NCI-H1930 (cell line): ENCODE results near the gene AKT2.
"Not testable (repeated sequence)": the region's sequence is repeated elsewhere in the genome, so short reads cannot be mapped to it uniquely, and the experiment has no call there.

Experiments
- DNase-seq, 2 experiments: peaks; one replicate each; lab custom pipeline; 2025; lab: John Stamatoyannopoulos, UW

The AKT2 gene

DNA sequence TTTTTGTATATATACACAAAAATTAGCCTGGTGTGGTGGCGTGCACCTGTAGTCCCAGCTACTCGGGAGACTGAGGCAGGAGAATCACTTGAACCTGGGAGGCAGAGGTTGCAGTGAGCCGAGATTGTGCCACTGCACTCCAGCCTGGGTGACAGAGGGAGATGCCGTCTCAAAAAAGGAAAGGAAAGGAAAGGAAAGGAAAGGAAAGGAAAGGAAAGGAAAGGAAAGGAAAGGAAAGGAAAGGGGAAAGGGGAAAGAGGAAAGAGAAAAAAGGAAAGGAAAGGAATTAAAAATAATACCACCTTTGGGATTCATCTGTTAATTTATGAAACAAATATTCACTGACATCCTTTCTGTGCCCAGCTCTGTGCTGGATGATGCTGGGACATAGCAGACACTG, 66.1 kb downstream of the AKT2 start:
- DNase-seq = not testable (repeated sequence)

DNA sequence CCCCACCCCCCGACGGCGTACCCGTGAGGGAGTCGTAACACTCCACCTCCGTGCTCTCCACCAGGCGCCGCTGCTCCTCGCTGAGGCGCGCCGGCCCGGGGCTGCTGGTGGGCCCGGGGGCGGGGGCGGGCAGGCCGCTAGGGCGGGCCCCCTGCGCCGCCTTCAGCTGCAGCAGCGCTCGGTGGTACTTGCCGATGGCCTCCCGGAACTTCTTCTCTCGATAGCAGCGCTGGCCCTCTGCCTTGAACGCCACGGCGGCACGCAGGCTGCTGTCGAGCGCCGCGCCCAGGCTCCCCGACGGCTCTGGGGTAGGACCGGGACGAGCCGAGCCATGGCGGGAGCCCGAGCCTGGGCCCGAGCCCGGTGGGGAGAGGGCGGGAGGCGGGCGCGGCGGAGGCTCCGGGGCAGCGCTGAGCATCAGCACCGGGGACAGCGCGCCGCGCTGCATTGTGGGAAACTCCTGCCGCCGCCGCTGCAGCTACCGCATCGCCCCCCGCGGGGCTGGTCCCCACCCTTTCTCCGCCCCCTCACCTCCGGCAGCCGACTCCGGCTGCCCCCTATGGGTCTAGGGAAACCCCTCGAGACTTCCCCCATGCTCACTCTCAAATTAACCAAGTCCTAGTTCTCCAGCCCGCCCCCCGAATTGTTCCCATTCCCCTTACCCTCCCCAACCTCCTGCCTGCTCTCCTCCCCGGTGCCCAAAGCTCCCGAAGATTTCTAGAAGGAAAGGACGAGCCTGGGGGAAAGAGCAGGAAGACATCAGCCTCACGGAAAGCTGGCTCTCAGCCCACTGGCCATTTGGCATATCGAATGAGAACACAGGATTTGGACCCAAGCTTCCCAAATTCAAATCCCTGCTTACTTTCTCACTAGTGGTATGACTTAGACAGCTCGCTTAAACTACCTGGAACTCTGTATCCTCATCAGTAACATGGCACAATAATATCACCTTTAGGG, 66.9 kb downstream of the AKT2 start, which contains the start of gene TTC9B:
TTC9B (minus strand) TSS at position 451 of the 957 bp plus-strand sequence; CDS start at position 448, 3 bp downstream.
- DNase-seq = peak; percentile 72 to 80

DNA sequence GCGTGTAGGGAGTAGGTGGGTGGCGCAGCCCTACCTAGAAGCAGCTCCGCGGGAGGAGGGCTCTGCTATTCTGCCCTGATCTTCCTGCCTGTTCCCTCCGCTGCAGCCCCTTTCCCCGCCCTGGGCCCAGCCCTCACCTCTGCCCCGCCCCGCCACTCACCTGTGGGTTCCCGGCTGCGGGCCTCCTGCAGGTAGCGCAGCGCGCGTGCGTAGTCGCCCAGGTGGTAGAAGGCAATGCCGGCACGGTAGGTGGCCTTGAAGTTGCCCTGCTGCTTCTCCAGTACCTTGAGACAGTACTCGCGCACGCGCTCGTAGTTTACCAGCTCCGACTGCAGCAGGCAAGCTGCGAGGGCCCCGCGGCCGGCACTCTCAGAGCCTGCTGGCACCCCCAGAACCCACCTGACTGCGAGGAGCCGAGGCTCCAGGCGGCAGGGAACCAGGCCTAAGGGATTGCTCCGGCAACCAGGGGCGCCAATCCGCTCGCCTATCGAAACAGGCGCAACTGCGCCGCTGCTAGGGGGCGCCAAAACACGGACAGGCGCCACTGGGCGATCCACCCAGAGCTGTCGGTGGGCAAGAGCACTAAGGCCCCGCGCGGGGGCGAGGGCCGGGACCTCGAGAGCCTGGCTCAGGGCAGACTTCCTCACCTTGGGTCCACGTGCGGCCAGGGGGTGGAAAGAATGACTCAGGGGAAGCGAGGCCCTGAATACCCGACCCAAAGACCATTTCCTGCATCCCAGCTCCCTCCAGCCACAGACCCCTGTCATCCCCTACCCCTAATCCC, 67.9 kb downstream of the AKT2 start:
- DNase-seq = peak; percentile 74 to 86

DNA sequence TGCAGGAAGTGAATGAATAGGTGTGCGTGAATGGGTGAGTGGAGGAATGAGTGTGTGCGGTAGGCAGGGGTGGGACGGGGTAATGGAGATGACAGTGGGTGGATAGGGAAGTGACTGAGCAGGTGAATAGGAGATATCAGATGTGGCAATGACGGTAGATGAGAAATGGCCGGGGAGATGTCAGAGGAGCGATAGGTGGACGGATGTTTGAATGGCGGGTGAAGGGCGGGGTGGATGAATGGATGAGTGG, 68.4 kb downstream of the AKT2 start:
- no peak for DNase-seq

DNA sequence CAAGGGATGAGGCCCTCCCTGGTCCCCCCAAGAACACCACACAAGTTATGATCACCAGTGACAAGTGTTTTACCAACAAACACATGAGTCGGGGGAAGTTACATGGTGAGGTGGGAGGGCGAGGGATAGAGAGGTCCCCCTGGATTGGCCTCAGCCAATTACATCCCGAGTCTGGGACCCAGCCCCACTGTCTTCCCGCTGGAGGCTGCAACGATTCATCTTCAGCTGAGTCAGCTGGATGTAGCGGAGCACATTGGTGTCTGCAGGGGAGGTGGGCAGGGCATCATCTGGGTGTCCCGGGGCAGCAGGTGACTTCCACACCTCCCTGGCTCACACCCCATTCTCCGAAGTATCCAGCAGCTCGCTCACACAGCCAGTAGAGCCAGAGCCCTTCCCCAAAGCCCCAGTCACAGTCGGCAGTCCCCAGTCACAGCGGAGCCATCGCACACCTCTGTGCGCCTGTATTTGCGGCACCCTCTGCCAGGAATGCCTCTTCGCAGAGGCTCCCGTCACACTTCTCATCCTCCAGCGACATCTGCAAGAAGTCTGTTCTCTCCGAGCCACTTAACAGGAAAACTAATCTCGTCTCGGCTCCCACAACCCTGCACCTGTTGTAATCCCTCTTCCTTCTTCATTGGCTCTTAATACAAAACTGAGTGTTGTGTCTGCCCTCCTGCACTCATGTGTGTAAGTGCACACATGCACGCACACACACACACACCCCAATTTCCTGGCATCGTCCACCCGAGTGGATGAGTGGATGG, 69.0 kb downstream of the AKT2 start:
- no peak for DNase-seq

DNA sequence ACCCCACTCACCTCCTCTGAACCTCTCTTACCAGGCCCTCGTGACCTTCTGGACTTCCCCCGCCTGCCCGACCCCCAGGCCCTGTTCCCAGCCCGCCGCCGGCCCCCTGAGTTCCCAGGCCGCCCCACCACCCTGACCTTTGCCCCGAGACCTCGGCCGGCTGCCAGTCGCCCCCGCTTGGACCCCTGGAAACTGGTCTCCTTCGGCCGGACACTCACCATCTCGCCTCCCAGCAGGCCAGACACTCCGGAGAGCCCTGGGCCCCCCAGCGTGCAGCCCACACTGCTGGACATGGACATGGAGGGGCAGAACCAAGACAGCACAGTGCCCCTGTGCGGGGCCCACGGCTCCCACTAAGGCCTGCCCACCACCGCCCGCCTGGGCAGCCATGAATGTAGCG, 70.2 kb downstream of the AKT2 start:
- DNase-seq = no peak

DNA sequence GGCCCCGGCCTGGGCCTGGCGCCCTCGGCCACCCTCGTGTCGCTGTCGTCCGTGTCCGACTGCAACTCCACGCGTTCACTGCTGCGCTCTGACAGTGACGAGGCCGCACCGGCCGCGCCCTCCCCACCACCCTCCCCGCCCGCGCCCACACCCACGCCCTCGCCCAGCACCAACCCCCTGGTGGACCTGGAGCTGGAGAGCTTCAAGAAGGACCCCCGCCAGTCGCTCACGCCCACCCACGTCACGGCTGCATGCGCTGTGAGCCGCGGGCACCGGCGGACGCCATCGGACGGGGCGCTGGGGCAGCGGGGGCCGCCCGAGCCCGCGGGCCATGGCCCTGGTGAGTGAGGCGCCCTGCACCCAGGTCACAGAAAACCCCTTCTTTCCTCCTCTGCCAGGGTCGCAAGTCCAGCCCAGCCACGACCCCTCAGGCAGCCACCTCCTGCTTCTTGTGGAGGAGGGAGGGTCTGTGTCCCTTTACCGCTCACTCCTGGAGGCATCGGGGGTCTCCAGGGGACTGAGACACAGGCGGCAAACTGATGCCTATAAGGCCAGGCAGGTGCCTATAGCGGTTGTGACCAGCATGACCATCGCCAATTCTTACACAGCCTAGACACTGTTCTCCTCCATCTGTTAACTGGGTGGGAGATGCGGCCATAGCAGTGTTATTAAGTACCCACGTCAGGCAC, 71.1 kb downstream of the AKT2 start:
- DNase-seq = no peak

DNA sequence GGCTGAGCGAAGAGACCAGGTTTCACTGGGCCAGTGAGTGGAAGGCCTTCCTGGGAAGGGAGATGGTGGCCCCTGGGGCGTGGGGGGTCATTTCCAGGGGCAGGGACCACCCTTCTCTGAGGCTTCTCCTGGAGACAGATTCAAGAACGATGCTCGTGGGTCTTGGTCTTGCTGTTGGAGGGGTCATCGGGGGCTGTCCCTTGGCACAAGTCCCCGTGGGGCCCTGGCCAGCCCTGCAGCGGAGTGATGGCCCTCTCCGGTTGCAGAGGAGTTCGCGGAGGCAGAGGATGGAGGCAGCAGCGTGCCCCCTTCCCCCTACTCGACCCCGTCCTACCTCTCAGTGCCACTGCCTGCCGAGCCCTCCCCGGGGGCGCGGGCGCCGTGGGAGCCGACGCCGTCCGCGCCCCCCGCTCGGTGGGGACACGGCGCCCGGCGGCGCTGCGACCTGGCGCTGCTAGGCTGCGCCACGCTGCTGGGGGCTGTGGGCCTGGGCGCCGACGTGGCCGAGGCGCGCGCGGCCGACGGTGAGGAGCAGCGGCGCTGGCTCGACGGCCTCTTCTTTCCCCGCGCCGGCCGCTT, 71.8 kb downstream of the AKT2 start:
- no peak for DNase-seq

DNA sequence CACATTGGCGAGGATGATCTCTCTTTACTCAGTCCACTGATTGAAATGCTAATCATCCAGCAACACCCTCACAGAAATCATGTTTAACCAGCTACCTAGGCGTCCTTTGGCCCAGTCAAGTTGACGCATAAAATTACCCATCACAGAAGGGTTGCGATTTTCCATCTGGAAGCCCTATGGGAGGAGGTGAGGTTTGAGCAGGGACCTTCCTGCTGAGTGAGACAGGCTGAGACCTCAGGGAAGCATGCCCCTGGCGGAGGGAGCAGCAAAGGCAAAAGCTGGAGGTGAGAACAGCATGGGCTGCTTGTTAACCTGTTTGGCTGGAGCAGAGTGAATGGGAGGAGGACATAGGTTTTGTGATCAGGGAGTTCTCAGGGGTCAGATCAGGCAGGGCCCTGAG, 74.3 kb downstream of the AKT2 start:
- no peak for DNase-seq

DNA sequence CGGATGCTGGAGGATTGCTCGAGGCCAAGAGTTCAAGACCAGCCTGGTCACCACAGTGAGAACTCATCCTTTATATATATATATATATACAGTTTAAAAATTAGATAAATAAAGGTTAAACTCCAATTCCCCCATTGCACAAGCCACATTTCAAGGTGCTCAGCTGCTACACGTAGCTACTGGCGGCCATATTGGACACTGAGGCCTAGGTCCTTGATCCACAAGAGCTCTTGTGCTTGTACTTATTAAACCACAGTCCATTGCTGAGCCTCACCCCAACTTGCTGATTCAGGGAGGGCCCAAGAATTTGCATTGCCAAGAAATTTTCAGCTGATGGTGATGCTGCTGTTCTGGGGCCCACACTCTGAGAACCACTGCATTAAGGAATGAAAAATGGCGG, 76.5 kb downstream of the AKT2 start:
- DNase-seq = no peak

DNA sequence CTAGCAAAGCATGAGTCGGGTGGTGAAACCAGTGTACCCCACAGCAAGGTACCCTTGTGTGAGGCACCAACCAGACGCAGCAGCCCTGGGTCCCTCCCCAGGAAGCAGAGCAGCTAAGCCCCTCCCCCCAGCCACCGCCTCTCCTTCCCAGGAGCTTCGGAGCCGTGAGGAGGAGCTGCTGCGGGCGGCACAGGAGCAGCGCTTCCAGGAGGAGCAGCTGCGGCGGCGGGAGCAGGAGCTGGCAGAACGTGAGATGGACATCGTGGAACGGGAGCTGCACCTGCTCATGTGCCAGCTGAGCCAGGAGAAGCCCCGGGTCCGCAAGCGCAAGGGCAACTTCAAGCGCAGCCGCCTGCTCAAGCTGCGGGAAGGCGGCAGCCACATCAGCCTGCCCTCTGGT, 79.4 kb downstream of the AKT2 start:
- no peak for DNase-seq

DNA sequence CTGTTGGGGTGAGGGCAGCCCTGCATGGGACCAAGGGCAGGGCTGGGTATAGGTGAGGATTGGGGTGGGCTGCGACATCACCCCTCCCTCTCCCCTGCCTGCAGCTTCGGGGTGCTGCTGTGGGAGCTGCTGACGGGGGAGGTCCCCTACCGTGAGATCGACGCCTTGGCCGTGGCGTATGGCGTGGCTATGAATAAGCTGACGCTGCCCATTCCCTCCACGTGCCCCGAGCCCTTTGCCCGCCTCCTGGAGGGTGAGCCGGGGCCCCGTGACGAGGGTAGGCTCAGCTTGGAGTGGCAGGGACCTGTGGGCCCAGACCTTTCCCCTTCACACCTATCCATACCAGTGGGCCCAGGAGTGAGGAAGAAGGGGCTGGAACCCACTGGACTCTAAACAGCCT, 80.8 kb downstream of the AKT2 start:
- no peak for DNase-seq

DNA sequence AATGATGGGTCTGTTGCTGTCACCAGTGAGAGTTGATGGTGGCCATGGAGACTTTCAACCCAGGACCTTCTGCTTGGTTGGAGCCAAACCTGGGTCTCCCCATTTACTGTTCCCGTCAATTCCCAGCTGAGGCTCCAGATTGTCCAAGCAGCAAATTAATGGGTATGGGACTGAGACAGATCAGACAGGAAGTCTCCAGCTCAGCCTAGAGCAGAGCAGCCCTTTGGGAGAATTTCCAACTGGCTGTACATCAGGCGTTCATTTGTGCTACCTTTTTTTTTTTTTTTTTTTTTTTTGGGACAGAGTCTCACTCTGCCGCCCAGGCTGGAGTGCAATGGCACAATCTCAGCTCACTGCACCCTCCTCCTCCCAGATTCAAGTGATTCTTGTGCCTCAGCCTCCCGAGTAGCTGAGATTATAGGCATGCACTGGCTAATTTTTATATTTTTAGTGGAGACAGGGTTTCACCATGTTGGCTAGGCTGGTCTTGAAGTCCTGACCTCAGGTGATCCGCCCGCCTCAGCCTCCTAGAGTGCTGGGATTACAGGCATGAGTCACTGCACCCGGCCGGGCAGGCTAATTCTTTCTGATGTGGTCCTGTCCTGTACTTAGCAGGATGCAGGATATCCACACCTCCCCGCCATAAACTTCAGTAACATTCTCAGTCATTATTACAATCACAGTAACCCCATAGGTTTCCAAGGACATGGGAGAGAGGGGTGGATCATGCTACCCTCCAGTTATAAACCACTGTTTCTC, 84.6 kb downstream of the AKT2 start:
- no peak for DNase-seq

DNA sequence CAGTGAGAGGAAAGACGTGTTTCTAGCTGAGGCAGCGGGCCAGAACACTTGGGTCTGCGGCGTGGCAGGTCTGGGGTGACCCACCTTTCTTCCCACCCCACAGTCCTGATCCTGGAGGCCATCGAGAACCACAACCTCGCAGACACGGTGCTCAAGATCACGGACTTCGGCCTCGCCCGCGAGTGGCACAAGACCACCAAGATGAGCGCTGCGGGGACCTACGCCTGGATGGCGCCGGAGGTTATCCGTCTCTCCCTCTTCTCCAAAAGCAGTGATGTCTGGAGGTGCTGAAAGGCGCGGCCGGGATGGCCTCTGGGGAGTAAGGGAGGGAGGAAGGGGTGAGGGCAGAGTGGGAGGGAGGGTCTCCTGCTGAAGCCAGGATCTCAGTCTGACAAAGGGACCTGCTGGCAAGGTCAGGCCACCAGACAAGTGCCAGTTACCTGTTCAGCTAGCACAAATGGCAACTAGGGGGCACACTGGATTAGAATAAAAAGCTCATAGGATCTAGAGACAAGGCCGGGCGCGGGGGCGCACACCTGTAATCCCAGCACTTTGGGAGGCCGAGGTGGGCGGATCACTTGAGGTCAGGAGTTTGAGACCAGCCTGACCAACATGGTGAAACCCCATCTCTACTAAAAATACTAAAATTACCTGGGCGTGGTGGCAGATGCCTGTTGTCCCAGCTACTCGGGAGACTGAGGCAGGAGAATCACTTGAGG, 86.7 kb downstream of the AKT2 start:
- no peak for DNase-seq

DNA sequence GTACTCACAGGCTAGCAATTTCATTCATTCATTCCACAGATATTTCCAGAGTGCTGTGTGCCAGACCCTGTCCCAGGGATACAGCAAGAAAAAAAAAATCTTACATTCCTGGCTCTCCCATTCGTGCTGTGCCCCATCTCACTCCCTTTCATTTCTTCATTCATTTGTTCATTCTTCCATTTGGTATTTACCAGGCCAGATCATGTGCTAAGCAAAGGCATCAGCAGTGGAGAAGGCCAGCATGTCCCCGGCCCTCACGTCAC, 91.6 kb downstream of the AKT2 start:
- DNase-seq = no peak

DNA sequence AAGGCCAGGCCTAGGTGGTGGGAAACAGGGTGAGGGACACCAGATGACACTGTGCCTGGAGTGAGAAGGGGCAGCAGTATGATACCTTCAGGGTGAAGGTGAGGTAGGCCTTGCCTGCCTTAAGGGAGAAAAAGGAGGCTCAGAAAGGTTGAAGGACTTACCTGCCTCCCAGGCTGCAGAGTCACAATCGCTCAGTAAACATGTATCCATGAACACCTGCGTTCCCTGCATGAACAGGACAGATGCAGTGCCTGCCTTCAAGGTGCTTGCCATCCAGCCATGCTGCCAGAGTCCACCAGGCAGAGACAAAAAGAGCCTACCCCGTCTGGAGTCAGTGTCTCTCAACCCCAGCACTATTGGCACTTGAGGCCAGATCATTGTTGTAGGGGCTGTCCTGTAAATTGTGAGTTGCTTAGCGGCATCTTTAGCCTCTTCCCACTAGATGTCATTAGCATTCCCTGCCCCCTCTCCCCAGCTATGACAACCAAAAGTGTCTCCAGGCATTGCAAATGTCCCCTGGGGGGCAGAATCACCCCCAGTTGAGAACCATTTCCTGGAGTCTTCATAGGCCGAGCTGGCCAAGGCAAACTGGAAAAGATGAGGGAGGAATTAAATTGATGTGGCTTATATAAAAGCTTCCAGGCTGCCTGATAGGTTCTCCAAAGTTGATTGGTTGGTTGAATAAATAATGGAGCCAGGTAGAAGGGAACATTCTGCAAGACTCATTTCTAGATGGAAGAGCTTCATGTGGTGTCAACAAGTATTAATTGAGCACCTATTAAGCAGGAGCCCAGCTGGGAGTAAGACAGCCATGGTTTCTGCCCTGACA, 92.2 kb downstream of the AKT2 start:
- no peak for DNase-seq

DNA sequence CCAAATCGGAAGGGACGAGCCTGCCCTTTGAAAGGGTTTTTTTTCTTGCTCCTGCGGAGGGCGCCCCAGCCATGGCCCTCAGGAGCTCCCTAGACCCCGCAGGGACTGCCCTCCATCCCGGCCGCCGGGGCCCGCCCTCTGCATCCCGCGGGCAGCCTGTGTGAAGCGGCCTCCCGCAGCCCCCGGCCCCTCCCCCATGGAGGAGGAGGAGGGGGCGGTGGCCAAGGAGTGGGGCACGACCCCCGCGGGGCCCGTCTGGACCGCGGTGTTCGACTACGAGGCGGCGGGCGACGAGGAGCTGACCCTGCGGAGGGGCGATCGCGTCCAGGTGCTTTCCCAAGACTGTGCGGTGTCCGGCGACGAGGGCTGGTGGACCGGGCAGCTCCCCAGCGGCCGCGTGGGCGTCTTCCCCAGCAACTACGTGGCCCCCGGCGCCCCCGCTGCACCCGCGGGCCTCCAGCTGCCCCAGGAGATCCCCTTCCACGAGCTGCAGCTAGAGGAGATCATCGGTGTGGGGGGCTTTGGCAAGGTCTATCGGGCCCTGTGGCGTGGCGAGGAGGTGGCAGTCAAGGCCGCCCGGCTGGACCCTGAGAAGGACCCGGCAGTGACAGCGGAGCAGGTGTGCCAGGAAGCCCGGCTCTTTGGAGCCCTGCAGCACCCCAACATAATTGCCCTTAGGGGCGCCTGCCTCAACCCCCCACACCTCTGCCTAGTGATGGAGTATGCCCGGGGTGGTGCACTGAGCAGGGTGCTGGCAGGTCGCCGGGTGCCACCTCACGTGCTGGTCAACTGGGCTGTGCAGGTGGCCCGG, 93.1 kb downstream of the AKT2 start:
- DNase-seq = peak; percentile 51 to 65
